HPDE6-E6E7 (cell line): ENCODE measurements around the gene THRB.
"Not testable (repeated sequence)": the region's sequence is repeated elsewhere in the genome, so short reads cannot be mapped to it uniquely, and the experiment has no call there.

ENCODE experiments used
- DNase-seq: peaks from one replicate; pipeline ENCODE4 v3.0.0; 2011; ENCODE audit warnings: missing footprints; ENCODE audit errors: extremely low spot score

THRB gene

DNA sequence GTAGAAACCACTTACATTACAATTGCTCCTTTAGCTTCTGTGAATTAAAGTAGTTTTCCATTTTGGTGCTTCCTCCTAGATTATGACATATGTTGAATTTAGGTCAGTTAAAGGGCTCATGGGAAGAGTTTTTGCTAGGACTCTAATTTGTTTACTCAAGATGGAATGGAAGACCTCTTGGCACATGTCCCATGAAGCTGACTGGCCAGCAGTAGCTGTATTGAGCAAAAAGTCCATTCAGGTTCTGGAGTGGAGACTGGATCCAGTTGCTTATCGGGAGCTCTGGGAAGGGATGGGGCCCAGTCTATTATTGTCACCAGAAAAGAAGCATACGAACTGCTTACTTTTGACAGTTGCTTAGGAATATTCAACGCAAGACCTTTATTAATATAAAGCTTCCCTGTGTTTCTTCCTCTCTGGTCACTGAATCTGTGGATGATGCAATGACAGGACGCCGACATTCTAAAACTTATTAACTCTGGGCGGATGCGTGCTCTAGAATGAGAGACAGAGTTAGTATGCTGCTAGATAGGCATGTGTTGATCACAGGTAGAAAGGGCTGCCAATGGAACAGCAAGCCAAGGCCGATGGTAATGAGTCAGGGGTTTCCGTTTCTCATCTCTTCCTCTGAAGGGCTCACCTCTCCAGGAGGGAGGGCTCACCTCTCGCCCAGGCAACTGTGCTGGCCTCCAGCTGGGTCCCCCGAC is 393.8 kb downstream of the THRB start:
- DNase-seq = no peak

DNA sequence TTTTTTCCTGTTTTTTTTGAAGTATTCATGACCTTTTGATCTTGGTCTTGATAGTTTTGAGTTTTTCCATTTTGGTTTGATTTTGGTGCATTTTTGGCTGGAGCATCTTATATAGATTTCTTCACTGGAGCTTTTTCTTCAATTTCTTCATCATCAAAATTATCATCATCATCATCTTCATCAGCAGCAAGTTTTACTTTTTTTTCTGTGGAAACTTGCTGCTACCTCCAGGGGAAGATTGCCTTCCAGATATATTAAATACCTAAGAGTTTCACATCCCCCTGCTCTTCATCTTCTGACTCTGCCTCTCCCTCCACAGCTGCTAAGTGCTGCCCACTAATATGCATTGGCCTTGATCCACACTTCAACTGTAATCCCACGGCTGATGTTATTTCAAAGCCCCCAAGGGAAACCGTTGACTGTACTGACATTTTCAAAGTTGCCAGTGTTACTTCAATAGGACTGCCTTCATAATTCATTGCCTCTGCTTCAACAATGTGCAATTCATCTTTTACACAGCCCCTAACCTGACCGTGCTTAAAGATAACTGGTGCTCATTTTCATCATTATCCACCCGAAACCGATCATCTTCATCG is 397.9 kb downstream of the THRB start:
- no peak for DNase-seq

- DNase-seq = no peak
Observed at GRCh38 chr3:24096271-24096670, 398.4 kb downstream of the THRB start.

GRCh38 chr3:24094818-24095217 is 399.8 kb downstream of the THRB start:
- DNase-seq = not testable (repeated sequence)

GRCh38 chr3:24088782-24089181 is 405.9 kb downstream of the THRB start:
- DNase-seq = no peak

DNA sequence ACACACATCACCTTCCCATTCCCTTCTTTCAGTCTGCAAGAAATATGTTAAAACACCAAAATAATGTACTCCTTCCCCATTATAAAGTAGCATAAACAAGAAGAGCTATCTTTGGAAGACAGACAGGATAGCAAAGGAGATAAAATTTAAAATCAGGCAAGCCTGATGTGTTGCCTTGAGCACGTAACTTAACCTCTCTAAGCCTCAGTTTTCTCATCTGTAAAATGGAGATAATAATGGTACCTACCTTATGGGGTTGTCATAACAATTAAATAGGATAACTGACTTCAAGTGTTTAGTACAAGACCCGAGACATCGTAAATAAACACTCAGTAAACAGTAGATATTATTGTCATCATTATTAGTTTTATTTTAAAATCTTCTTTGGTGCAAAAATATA is 407.2 kb downstream of the THRB start:
- DNase-seq = no peak

DNA sequence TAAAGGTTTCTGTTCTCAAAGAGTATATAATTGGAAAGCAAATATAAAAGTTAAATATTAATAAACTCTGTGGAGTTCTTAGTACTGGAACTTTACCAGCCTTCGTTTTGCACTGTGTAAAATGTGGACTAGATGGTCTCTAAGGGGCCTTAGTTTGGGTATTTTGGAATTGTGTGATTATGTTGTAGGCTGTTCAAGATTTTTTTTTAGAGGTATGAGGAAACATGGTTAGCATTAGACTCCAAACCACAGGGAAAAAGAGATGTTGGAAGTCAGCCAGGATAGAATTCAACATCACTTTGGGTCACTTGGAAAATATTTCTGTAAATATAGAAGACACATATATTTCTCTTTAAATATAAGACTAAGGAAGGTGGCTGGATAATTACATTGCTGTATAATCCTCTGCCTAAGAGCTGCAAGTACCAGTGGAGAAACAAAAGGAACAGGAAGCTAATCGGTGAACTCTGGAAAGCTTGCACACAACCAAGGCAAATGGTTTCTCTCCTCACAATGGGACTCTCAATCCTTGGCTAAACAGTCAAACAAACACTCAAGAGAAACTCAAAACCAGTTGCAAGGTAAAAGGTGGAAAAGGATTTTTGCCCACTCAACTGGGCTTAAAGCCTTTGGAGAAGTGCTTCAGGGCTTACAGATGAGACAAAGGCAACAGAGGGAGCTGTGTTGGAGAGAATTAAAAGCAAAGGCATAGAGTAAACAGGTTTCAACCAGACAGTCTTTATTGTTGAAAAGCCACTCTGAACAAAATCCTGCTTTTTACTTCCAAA is 407.8 kb downstream of the THRB start:
- DNase-seq = no peak

GRCh38 chr3:24086206-24086605 is 408.4 kb downstream of the THRB start:
- no peak for DNase-seq

DNA sequence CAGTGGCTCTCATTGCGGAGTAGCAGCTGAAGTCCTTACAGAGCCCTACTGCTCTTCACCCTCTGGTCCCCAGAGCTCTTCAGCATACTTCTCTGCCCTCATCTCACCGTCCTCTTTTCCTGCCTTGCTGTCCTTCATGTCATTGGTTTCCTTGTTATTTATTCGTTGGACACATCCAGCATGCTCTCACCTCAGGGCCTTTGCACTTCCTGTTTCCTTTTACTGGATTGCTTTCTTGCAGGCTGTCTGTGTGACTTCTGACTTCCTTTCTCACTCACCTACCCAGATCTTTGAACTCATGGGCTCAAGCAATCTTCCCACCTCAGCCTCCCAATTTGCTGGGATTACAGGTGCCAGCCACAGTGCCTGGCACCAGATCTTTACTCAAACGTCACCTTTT is 422.5 kb downstream of the THRB start:
- DNase-seq = no peak

- DNase-seq = no peak
Observed at GRCh38 chr3:24069045-24069444, 425.6 kb downstream of the THRB start.

DNA sequence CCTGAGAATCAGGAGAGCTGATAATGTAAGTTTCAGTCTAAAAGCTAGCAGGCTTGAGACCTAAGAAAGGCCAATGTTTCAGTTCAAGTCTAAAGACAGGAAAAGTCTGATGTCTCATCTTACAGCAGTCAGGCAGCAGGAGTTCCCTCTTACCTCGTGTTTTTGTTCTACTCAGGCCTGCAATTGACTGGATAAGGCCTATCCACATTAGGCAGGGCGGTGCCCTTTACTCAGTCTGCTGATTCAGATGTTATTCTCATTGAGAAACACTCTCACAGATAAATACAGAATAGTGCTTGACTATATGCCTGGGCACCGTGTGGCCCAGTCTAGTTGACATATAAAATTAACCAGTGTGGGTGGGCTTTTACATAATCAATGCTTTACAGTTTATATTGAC is 427.2 kb downstream of the THRB start:
- DNase-seq = no peak
